Ascending aorta (tissue), 2 donors: ENCODE results near the gene ALKBH7. TPM values are rescaled to one million over a fixed set of nuclear protein-coding genes. Genes with fewer than 3 reads are reported as not detected.

Experiments
- DNase-seq, 2 donors: peaks; one replicate each; pipeline ENCODE4 v3.0.0-alpha.2; 2019; ENCODE audit warnings: low spot score in 2 of 2
- H3K27ac ChIP-seq, 2 donors: fragments of 200-600 bp; sonication (generic); one replicate each; pipeline ENCODE4 v1.5.1; 2016 to 2017; ENCODE audit warnings: mild to moderate bottlenecking in 1 of 2
- H3K27me3 ChIP-seq: fragments of 200-600 bp; sonication (generic); one replicate; pipeline ENCODE4 v1.5.1; 2017
- H3K36me3 ChIP-seq, 2 donors: fragments of 200-600 bp; sonication (generic); one replicate each; pipeline ENCODE4 v1.5.1; 2016
- H3K4me1 ChIP-seq, 2 donors: fragments of 200-600 bp; sonication (generic); one replicate each; pipeline ENCODE4 v1.5.1; 2016 to 2017; ENCODE audit warnings: mild to moderate bottlenecking in 1 of 2
- H3K4me3 ChIP-seq, 2 donors: fragments of 200-600 bp; sonication (generic); one replicate each; pipeline ENCODE4 v1.5.1; 2016 to 2017; ENCODE audit warnings: mild to moderate bottlenecking in 1 of 2
- H3K9me3 ChIP-seq, 2 donors: fragments of 200-600 bp; sonication (generic); one replicate each; pipeline ENCODE4 v1.5.1; 2016
- intact Hi-C: fragments of 100-400 bp; cut with DNase I; formaldehyde crosslinking; loops from one replicate; pipeline ENCODE4 v1.15.1; 2023
- total RNA-seq: library from RNA; depleted of rRNA; stranded (reverse); fragments of >200 nt; gene quantifications from one replicate; pipeline ENCODE4 v1.1.0, GENCODE V29; 2016
- TF ChIP-seq, protein P1 (sequence below), 3 experiments: fragments of 200-600 bp in 2 of 3; fragments of 450-650 bp in 1 of 3; sonication (generic) in 2 of 3; IDR thresholded peaks; one replicate each; pipeline ENCODE4 v1.5.1; 2016 to 2019; ENCODE audit warnings: antibody characterized with exemption in 3 of 3, mild to moderate bottlenecking in 1 of 3, moderate library complexity in 1 of 3

ALKBH7 gene
- total RNA-seq, 1 donor from 2014 or later = 68.8 TPM

DNA sequence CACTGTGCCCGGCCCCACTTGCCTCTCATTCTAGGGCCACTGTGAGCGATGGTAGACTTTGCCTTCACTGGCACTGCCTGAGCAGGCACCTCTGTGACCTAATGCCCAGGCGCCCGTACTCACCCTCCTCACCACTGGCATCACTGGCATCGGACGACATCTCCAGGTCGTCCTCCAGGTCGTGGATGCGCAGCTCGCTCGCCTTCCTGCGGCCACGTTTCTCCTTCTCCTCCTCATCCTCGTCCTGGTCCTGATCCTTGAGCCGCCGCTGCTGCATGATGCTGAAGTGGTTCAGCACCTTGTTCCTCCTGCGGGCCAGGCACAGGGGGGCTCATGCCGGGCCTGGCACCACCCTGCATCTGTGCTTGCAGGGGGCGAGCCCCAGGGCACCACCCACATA, 10.6 kb downstream of the ALKBH7 start:
- Histone ChIP-seq H3K4me3 (no peak overlapping the region), H3K9me3 (no peaks in the 10 kb centered on the region), H3K27me3 (no peaks in the 10 kb centered on the region), H3K36me3 (peaks cover 82 to 90% of the 10 kb centered on the region in 2 donors), H3K4me1 (peaks cover 0 to under 1% of the 10 kb centered on the region in 2 donors), H3K27ac (no peak overlapping the region)
- intact Hi-C loops = no loop called here
- TF ChIP-seq, protein P1, sequence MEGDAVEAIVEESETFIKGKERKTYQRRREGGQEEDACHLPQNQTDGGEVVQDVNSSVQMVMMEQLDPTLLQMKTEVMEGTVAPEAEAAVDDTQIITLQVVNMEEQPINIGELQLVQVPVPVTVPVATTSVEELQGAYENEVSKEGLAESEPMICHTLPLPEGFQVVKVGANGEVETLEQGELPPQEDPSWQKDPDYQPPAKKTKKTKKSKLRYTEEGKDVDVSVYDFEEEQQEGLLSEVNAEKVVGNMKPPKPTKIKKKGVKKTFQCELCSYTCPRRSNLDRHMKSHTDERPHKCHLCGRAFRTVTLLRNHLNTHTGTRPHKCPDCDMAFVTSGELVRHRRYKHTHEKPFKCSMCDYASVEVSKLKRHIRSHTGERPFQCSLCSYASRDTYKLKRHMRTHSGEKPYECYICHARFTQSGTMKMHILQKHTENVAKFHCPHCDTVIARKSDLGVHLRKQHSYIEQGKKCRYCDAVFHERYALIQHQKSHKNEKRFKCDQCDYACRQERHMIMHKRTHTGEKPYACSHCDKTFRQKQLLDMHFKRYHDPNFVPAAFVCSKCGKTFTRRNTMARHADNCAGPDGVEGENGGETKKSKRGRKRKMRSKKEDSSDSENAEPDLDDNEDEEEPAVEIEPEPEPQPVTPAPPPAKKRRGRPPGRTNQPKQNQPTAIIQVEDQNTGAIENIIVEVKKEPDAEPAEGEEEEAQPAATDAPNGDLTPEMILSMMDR (IDR thresholded peaks at IDR 0.05) = no peak
- no peak for DNase-seq

GRCh38 chr19:6384381-6384780, 11.8 kb downstream of the ALKBH7 start:
- peaks cover 91 to 96% of the 10 kb centered on the region in 2 donors for H3K36me3 ChIP-seq
- H3K27me3 ChIP-seq = no peaks in the 10 kb centered on the region
- no peaks in the 10 kb centered on the region for H3K4me1 ChIP-seq
- intact Hi-C loops = no loop called here
- H3K27ac ChIP-seq = no peak overlapping the region
- TF ChIP-seq, protein P1 (IDR thresholded peaks at IDR 0.05) = no peak
- no peak for DNase-seq
- no peak overlapping the region for H3K4me3 ChIP-seq
- no peaks in the 10 kb centered on the region for H3K9me3 ChIP-seq

DNA sequence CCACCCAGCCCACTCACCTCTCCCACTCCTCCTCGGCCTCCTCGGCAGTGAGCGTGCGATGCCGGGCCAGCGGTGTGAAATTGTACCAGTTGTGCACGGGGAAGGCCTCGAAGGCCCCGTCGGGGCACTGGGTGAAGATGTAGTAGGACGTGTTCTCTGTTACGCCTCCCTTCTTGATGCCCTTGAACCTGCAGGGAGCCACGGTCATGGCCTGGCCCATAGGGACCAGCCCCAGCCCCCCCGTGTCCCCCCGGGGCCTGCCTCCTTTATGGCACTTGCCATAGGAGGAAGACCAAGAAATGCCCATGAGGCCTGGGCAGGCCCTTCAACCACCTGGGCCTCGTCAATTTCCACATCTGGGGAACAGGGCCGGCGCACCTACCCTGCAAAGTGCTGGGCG, 14.8 kb downstream of the ALKBH7 start:
- Histone ChIP-seq H3K27me3 (no peaks in the 10 kb centered on the region), H3K4me3 (no peak overlapping the region), H3K27ac (no peak overlapping the region), H3K4me1 (peaks cover 5 to 11% of the 10 kb centered on the region in 2 donors), H3K36me3 (peaks cover 68 to 74% of the 10 kb centered on the region in 2 donors), H3K9me3 (no peaks in the 10 kb centered on the region)
- TF ChIP-seq, protein P1 (IDR thresholded peaks at IDR 0.05) = no peak
- no peak for DNase-seq
- intact Hi-C loops = no loop called here

DNA sequence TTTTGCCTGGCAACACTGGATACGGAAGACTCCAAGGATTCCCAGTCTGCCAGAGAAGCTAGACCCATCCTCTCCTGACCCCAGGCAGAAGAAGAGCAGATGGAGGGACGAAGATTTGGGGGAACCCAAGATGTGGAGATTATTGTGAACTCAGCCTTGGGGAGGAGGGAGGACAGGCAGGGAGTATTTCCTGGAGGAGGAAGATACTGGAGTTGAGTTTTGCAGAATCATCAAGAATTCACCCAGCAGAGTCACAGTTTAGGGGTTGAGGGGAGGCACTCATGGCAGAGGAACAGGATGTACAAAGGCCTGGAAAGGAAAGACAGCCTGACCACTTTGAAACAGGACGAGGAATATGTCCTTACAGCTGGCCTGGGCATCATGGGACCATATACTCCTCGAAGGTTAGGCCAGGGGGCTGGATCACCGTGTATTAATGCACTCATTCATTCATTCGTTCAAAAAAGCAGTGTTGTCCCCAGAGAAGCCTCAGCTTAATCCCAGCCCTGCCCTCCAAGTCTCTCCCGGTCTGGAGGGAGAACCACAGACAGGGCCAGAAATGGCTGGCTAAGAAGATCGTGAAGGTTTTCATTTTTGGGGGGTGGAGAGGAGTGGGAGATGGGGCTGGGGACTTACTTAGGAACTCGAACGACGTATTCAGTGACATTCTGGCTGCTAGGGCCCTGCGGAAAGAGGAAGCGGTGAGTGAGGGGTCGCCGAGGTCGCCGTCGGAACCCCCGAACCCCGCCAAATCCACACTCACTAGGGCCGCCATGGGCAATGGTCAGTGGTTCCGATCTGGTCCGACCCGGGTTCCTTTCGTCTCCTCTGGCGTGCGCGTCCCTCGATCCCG, 19.9 kb downstream of the ALKBH7 start:
- Histone ChIP-seq H3K4me3 (peak overlapping the region; percentile 74 to 75), H3K9me3 (no peaks in the 10 kb centered on the region), H3K36me3 (peaks cover 25 to 27% of the 10 kb centered on the region in 2 donors), H3K4me1 (peaks cover 9 to 14% of the 10 kb centered on the region in 2 donors), H3K27ac (peak overlapping the region; percentile 94), H3K27me3 (no peaks in the 10 kb centered on the region)
- DNase-seq = no peak
- intact Hi-C loops = loop anchor here (1.0 to 2.0 kb wide), 4 partner anchors 19 to 66 kb away; partner anchors contain the start of genes CLPP, KHSRP and SLC25A23
- TF ChIP-seq, protein P1 (IDR thresholded peaks at IDR 0.05) = no peak

DNA sequence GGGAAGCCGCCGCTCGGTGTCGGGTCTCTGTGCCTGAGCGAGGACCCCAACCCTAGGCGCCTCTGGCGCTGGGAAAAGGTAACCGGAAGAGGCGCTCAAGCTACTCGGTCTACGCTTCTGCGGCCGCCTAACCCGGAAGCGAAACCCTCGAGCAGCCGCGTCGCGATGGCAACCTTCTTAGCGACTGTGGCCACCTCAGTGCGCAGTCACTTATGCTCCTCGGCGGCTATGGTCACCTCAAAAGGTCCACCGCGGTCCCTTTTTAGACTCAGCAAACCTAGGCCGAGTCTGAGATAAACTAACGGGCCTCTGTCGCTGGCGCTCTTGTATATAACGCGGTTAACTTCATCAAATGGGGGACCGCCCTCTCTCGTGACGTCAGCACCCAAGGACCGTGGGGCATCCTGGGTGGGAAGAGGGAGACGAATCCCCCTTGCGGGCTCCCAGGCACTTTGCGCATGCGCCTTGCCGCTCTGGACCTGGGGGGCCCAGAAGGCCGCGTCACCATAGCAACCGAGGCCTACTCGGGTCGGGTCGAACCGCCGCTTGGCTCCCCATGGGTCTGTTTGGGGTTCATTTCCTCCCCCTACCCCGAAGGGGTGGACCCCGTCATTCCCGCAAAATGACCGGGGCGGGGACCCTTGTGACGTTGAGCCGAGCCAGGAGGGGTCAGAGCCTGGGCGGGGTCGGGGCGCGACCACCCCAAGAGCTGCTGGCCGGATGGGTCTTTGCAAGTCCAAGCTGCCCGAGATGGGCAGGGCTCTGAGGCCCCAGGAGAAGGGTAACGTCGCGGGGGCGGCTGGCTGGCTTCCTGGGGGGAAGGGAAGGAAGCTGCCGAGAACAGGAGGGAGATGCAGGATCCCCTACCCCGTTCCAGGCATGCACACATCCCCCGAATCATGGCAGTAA, 20.7 kb downstream of the ALKBH7 start, which contains the start of gene GTF2F1:
Gene GTF2F1 (minus strand): TSS at position 91 of the 909 bp plus-strand sequence. CDS start 169 bp downstream, outside the sequence.
- peaks cover 9 to 14% of the 10 kb centered on the region in 2 donors for H3K4me1 ChIP-seq
- intact Hi-C loops = loop anchor here (1.0 to 2.0 kb wide), 4 partner anchors 20 to 65 kb away; partner anchors contain the start of genes CLPP, KHSRP and SLC25A23
- DNase-seq = peak; percentile 76 to 97

More for the DNA sequence above, 20.7 kb downstream of the ALKBH7 start, which contains the start of gene GTF2F1:
- TF ChIP-seq, protein P1 (IDR thresholded peaks at IDR 0.05) = peak in 1 of 3 experiments; percentile 25
- no peaks in the 10 kb centered on the region for H3K9me3 ChIP-seq
- peak within 1 kb of the TSS; percentile 74 to 75 for H3K4me3 ChIP-seq
- H3K36me3 ChIP-seq = peaks cover 17 to 18% of the 10 kb centered on the region in 2 donors
- peak within 1 kb of the TSS; percentile 94 for H3K27ac ChIP-seq
- no peaks in the 10 kb centered on the region for H3K27me3 ChIP-seq
